Fibroblast of skin of left quadriceps (primary cell): Measurements from ENCODE around the gene FANCL.
A peak's percentile ranks its signal among the peaks of the same experiment; 100 is the strongest.
"Not testable (repeated sequence)": the region's sequence is repeated elsewhere in the genome, so short reads cannot be mapped to it uniquely, and the experiment has no call there.

Experiments used
- DNase-seq, 2 experiments: peaks; one replicate each; pipeline ENCODE4 v3.0.0-alpha.2; 2013; ENCODE audit warnings: low read depth in 2 of 2

The FANCL gene

DNA sequence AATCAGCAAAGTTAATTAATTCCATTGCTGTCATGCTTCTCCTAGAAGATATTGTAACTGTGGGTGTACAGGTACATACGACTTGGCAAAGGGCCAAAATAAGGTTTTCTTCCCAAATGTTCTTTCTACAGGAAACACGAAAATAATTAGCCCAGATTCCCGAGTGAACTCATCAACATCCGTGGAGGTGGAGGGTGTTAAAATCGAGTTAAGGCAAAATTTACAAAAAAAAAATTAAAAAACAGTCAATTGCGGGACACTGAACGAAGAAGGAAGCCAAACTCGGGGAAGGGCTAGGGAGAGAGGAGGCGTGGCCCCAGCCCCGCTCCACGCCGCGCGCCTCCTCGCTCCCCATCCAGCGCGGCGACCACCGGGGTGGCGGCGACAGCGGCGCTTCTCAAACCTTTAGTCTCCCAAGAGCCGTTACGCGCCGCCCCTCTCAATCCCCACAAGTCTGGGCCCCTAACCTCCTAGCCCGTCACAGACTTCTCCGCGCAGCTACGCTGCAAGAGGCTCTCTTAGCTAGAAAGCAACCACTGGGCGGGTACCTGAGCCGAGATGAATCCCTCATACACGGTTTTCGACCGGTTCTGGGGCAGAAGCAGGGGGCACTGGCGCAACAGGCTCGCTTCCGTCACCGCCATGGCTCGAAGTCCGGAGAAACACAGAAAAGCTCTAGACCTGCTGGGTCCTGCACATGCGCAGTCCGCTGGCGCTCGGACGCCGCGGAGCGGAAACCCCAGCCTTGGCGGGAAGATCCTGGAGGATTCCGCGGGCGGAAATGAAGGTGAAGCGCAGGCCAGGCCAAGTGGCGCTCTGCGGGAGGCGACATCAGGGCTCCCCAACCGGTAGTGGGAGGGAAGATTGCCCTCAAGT lies at the start of gene FANCL:
TSS of gene FANCL (minus strand) at position 656 of the 876 bp plus-strand sequence. CDS start at position 644, 12 bp downstream.
- DNase-seq: peak; percentile 66 to 74

DNA sequence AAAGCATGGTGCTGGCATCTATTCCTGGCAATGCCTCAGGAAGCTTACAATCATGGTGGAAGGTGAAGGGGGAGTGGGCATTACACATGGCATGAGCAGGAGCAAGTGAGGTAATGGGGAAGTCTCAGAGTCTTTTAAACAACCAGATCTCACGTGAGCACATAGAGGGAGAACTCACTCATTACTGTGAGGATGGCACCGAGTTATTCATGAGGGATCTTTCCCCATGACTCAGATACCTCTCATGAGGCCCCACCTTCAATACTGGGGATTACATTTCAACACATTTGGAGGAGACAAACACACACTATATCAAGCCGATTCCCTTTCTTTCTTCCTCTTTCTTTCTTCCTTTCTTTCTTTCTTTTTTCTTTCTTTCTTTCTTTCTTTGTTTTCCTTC lies 47.9 kb upstream of the FANCL start:
- no peak for DNase-seq

DNA sequence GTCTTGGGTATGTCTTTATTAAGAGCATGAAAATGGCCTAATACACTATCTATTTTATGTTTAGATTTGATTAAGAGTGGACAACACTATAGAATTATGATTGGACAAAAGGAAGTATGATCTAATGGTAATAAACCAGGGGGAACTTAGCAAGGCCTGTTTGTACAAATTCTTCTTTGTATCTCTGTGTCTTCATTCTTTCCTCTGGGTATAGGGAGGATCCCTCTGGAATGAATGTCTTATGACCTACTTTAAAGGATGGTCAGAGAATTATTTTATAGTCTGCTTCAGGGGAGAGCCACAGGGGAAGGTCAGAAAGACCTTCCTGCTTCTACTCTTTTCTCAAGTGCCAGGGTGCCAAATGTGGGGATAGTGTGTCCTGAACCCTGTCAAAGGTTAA lies 42.8 kb upstream of the FANCL start:
- no peak for DNase-seq

DNA sequence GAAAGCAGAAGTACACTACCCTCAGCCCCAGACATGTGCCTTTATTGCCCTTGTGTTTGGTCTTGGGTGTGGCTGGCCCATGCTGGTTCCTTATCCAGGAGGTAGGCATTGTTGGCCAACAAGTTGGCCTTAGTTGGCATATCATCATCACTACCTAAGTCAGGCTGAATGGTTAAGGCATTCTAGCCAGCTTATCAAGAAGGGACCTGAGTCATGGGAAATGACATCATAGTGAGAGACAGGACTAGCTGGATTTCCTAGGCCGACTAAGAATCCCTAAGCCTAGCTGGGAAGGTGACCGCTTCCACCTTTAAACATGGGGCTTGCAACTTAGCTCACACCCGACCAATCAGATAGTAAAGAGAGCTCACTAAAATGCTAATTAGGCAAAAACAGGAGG lies 34.0 kb upstream of the FANCL start:
- DNase-seq: not testable (repeated sequence)

DNA sequence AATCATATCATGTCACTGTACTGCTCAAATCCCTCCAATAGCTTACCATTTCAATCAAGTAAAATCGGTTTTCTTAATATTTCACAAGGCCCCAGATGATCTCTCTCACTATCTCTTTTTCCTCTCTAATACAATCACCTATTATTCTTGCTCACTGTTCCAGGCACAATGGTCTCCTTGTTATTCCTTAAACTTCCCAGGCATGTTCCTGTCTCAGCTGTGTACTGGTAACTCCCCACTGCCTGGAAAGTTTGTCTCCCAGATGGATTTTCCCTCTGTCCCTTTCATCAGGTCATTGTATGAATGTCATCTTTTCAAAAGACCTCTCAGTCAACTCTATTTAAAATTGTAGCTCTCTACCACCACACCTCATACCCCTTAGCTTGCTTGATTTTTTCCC lies 30.7 kb upstream of the FANCL start:
- DNase-seq: no peak

DNA sequence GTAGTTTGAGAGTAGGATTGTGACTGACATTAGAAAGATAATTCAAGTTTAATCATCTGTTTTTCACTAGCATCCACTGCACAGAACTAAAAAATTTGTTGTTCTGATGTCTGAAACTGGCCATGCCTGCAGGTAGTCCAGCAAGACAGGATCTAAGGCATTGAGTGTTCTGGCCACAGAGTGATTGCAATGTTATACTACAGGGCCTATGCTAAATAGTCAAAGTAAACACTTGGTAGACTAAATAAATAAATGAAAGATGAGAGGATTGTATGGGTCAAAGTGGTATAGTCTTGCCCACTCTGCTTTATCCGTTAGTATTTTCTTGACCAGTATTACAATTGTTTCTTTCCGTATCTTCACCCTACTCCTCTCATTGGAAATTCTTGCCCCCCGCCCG lies 27.6 kb upstream of the FANCL start:
- no peak for DNase-seq

DNA sequence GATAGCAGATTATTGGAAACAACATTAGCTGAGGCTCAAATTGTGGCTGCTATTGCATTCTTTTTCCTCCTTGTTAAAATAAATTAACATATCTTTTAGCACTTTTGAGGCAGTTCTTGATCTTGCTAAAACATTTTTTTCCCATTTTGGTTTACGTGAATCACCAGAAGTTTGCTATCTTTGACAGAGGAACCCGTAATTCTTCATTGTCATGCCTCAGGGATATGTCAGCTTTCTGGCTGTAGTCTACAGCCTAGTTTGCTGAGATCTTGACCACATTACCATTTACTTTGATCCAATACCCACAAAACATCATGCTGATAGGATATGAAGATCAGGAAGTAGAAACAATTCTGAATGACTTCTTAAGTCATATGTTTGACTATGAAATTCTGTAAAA lies 25.1 kb upstream of the FANCL start:
- no peak for DNase-seq

DNA sequence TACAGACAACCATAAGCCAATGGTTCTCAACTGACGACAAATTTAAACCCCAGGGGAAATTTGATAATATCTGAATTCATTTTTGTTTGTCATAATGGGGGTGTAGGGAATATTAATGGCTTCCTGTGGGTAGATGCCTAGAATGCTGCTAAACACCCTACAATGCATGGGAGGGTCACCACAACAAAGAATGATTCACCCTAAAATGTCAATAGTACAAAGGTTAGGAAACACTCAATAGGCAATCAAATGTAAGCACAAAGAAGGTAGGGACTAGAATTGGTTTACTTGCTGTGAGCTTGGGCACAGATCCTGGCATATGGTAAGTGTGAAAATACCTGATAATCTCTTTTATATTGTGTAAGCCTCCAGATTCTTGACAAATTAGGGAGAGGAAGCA lies 20.1 kb upstream of the FANCL start:
- no peak for DNase-seq

DNA sequence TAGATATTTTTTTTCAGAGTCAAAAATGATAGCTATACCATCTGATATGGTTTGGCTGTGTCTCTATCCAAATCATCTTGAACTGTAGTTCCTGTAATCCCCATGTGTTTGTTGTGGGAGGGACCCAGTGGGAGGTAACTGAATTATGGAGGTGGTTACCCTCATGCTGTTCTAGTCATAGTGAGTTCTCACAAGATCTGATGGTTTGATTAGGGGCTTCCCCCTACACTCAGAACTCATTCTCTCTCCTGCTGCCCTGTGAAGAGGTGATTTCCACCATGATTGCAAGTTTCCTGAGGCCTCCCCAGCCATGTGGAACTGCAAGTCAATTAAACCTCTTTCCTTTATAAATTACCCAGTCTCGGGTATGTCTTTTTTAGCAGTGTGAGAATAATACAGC lies 17.3 kb upstream of the FANCL start:
- DNase-seq: not testable (repeated sequence)

DNA sequence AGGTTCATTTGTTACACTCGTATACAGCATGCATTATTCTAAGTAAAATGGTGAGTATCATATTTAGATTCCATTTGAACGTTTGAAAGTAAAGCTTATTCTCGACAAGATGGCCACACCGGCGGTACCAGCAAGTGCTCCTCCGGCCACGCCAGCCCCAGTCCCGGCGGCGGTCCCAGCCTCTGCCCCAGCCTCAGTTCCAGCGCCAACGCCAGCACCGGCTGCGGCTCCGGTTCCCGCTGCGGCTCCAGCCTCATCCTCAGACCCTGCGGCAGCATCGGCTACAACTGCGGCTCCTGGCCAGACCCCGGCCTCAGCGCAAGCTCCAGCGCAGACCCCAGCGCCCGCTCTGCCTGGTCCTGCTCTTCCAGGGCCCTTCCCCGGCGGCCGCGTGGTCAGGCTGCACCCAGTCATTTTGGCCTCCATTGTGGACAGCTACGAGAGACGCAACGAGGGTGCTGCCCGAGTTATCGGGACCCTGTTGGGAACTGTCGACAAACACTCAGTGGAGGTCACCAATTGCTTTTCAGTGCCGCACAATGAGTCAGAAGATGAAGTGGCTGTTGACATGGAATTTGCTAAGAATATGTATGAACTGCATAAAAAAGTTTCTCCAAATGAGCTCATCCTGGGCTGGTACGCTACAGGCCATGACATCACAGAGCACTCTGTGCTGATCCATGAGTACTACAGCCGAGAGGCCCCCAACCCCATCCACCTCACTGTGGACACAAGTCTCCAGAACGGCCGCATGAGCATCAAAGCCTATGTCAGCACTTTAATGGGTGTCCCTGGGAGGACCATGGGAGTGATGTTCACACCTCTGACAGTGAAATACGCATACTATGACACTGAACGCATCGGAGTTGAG lies 10.4 kb upstream of the FANCL start:
- DNase-seq: not testable (repeated sequence)

DNA sequence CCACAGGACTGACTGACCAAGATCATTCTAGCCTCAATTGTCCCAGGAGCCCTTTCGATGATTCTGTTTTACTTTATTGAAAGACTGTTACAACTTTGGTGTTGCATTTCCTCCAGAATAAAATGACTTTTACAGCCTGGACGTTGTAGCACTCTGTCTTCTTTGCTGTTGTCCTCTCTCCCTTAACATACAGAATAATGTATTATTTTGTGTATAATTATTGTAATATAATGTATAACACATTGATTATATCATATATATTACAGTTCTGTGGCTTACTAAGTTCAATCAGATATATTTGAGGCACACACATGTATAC lies 380 bp upstream of the FANCL start:
- no peak for DNase-seq

DNA sequence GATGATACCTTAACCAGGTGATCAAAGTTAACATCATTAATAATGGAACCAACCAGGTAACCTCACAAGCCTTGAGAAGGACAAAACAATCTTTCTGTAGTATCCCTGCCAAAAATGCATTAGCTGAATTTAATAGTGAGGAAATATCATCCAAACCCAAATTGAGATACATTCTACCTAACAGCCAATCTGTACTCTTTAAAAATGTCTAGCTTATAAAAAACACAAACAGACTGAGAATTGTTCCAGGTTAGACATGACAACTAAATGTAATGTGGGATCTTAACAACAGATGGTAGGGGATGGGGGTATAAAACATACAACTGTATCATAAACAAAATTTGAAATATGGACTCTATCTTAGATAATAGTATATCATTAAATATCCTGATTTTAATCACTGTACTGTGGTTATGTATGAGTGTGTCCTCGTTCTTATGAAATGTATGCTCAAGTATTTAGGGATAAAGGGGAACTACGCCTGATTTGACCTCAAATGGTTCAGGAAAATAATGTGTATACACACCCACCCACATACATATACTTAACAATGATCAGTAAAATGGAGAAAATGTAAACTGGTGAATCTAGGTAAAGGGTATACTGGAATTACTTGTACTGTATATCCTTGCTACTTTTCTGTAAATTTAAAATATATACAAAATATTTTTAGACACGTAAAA lies 1.7 kb downstream of the FANCL start:
- DNase-seq: no peak

DNA sequence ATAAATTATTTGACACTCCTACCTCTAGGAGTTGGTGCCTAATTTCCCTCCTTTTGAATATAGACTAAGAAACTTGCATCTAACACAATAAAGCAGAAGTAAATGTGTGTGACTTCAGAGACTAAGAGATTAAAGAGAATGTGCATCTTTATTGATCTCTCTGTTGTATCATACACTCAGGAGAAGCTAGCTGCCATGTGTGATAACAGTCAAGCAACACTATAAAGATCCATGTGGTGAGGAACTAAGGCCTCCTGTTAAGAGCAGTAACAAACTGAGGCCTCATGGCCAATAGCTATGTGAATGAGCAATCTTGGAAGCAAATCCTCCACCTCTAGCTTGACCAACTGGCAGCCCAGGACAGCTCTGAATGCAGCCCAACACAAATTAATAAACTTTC lies 3.4 kb downstream of the FANCL start:
- no peak for DNase-seq

DNA sequence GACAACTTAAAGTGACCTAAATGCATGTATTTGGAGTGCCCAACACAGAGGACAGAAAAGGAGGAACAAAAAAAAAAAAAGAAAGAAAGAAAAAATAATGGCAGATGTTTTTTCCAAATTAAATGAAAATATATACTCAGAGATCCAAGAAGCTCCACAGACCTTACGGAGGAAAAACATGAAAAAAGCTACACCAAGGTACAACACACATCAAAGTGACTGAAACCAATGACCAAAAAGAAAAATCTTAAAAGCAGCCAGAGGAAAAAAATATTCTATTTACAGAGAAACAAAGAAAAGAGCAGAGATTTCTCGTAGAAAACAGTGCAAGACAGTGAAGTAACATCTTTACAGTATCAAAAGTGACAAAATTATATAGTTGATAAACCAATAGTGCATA lies 5.1 kb downstream of the FANCL start:
- DNase-seq: no peak

DNA sequence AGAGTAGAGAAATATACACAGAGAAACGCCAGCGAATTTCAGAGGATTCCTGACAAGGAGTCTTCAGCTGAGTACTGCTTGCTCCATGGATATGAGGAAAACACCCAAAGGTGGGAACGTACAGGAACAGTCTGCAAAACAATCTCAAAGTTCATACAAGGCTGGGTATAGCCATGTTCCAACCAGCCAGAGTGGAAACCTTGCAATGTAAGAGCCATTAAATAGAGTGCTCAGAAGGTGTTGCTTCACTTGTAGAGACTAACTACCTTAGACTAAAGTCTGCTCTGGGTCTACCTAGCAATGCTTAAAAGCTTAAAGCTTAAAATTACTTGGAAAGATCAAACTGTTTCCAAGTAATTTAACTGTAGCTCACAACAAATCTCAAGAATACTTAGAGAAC lies 6.0 kb downstream of the FANCL start:
- no peak for DNase-seq

DNA sequence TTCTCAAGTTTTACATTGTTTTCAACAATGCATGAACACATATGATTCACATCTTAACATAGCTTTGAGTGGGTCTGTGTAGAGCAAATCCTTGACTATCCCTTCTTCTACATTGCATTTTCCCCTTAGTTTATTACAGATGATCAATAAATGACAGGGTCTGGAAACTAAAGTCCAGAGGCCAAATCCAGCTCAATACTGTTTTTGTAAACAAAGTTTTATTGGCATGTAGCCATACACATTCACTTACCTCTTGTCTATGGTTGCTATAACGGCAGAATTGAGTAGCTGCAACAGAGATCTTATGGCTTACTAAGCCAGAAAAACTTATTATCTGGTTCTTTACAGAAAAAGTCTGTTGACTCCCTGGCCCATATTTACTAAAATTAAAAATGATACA lies 12.8 kb downstream of the FANCL start:
- no peak for DNase-seq

DNA sequence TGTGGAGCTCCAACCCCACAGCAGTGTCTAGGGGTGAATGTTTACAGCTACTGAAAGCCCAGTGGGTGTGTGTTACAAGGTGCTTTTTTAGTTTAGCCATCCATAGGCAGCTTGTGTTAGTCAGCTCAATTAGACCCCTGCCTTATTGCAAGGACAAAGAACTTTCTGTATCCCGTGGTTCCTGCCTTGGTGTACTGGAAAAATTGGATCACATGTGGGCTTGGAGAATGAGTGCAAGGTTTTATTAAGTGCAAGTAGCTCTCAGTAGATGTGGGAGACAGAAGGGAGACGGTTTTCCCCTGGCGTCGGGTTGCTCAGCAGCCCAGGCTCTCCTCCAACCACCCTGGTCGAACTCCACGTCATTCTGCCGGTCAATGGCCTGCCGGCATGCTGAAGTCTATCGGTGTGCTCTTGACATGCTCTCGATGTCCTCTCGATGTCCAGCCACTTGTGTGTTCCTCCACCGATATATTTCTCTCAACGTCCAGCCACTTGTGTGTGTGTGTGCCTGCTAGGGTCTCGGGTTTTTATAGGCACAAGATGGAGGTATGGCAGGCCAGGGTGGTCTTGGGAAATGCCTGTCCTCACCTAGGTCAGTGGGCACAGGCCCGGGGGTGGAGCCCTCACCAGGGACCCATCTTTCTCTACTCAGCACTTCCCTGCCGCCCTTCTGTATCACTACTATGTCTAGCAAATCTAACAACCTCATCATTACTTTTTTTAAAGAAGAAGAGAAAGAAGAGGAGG lies 13.8 kb downstream of the FANCL start:
- no peak for DNase-seq

DNA sequence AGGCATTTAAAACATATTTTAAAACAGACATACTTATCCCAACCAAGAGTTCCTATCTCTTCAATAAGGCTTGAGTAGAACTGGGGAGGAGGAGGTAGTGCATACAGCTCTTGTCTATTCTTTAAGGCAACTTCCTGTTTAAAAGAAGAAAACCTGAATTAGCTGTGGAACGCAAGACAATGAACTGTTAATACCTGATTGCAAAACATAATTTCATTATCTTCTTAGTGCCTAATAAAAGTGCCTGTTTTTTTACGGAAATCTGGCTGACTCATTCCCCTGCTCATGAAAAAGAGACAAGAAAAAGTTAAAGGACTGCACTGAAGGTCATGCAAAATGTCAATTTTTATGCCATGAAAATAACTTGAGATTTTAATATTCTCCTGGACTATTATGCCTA lies 19.2 kb downstream of the FANCL start:
- DNase-seq: no peak

DNA sequence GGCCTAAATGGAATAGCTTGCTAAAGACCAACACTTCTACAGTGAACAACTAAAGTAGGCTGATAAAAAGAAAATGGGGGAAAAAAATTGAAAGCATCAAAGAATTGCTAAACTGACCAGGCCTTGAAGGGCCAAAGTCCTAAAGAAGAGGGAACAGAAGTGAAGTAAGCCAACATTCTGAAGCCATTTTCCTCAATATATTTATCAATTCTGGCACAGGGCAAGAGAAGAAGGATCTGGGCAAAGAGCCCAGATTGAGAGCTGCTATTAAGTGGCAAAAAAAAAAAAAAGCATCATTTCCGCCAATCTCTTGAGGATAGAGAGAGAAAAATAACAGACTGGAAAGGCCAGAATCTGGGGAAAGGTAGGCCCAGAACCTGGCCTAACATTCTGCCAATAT lies 25.7 kb downstream of the FANCL start:
- no peak for DNase-seq

DNA sequence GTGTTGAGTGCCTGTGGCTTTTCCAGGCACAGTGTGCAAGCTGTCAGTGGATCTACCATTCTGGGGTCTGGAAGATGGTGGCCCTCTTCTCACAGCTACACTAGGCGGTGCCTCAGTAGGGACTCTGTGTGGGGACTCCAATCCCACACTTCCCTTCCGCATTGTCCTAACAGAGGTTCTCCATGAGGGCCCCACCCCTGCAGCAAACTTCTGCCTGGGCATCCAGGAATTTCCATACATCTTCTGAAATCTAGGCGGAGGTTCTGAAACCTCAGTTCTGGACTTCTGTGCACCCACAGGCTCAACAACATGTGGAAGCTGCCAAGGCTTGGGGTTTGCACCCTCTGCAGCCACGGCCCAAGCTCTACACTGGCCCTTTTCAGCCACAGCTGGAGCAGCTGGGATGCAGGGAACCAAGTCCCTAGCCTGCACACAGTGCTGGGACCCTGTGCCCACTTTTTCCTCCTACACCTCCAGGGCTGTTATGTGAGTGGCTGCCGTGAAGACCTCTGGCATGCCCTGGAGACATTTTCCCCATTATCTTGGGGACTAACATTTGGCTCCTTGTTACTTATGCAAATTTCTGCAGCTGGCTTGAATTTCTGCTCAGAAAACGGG lies 30.1 kb downstream of the FANCL start:
- not testable (repeated sequence) for DNase-seq

DNA sequence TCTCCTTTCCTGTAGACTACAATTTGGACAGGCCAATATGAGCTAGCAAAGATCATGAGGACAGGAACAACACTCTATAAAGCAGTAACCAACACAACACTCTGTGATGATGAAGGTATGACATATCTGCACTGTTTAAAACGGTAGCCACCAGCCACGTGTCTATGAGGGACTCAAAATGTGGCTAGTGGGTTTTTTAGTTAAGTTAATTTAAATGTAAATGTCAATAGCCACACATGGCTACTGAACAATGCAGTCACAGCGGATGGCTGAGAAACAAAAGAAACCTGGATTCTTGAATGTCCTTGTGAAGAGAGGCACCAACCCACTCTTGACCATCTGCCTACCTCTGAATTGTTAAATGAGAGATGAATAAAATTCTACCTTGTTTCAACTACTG lies 33.9 kb downstream of the FANCL start:
- no peak for DNase-seq
